GM04504 (cell line): Measurements from ENCODE around the gene CFAP100.

Experiments
- DNase-seq: peaks from one replicate; pipeline ENCODE4 v3.0.0-alpha.2; 2012; ENCODE audit warnings: low read depth

Gene CFAP100

DNA sequence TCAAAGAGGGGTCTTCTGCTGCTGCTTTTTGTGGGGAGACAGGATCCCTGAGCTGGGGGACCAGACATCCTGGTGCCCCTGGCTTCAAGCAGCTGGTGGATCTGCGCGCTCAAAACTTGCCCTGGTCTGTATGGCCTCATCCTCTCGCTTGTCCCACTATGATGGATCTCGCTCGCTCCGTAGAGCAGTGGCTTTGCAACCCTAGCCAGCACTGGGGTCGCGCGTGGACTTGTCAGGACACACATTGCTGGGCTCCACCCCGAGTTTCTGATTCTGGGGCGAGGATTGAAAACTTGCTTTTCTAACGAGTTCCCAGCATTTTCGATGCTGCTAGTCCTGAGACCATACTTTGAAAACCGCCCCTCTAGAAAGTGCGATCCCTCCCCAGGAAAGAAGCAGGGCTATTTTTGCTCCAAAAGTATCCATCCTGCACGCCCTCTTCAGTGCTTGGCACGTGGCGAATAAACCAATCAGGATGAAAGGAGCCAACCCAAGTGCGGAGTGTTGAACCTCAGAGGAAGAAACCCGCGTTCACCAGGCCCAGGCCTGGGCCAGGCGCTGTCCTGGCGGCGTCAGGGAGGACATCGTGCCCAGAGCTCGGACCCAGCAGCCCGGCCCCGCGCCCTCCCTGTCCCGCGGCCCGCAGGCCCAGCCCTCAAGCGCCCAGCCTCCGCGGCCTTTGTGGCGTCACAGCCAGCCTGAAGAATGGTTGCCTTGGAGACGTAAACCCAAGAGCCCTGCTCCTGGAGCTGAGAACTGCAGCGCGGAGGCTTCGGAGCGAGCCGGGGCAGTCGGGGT is at the start of gene CFAP100:
Gene CFAP100, plus strand, starts transcription at position 731 of the 798 bp plus-strand sequence. CDS start 1,092 bp downstream, outside the sequence.
- no peak for DNase-seq

DNA sequence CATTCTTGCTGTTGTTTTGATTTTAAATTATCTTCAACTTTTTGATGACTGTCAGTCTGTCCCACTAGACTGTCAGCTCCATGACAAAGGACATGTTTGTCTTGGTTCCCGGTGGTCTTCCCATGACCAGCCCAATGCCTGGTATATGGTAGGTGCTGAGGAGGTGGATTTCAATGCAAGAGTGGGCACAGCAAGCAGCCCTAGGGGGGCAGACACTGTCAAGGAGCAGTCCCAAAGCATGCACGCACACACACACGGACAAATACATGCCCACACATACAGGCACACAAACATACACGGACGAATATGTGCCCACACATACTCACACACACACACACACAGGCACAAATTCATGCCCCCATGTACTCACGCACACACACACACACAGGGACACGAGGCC is 49.5 kb upstream of the CFAP100 start:
- DNase-seq = no peak

DNA sequence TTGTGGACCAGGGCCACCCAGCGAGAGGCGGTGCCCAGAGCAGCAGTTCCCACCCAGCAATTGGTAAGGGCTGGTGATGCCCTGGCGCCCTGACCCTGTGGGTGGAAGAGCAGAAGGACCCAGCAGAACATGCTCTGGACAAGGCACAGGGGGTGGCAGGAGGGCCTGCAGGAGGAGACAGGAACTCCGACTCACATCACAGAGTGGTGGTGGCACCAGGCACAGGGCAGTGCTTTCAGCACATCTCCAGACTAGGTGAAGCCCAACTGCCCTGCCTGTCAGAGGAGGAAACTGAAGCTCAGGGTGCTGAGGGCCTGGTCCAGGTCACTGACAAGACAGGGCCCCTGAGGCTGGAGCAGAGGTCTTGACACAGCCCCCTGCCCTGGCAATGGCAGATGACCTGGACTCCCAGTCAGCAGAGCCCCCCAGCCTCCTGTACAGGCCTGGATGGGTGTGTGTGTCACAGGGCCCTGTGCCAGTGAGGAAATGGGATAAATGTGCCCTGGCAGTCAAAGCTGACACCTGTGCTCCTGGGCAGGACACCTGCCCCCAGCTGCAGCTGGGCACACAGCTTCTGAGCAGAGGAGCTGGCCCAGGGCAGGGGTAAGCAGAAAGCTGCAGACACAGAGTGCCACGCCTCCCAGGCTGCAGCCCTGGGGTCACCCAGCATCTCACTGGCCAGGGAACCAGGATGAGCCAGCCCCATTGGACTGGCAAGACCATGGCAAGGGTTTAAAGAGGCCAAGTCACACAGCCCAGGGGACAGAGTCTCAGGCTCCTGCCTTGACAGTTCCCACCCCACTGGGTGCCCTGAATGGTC is 48.9 kb upstream of the CFAP100 start:
- no peak for DNase-seq

DNA sequence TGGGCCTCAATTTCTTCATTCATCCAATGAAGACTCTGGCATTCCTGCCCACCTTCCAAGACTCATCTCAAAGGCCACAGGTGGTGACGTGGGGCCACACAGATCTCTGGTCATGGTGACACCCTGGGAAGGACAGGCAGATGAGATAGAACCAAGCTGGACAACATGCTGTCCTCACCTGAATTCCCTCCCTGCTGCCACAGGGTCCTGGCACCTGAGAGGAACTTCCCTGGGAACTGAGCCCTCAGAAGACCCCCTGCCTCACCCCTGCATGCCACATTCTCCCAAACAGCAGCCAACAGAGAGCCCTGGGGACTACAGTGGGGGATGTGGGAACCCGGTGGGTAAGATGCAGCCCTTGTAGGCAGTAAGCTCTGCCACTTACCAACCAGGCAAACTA is 48.2 kb upstream of the CFAP100 start:
- DNase-seq = no peak

DNA sequence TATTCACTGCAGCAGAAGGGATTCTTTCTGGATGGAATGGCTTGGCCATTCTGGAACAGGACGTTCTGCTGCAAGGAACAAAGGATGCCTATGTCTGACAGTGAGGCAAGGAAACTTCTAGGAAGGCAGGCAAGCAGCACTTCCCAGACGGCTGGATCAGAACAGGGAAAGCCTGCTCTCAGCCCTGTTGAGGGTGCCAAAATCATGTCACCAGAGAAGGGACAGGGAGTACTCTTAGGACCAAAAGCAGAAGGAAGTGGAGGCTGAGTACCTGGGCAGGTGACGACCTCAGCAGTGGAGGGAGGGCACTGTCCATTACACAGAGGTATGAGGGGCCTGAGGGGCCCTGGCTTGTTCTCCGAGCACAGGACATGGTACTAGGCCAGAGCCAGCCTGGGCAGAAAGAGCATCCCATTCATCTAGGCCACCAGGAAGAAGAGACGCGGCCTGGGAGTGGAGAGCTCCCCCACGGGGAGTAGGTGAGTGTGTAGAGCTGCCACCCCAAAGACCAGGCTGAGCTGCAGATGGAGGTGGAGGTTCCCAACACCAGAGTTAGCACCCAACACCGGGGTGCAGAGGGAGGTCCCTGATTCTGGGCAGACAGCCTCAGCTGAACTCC is 47.1 kb upstream of the CFAP100 start:
- DNase-seq = no peak

DNA sequence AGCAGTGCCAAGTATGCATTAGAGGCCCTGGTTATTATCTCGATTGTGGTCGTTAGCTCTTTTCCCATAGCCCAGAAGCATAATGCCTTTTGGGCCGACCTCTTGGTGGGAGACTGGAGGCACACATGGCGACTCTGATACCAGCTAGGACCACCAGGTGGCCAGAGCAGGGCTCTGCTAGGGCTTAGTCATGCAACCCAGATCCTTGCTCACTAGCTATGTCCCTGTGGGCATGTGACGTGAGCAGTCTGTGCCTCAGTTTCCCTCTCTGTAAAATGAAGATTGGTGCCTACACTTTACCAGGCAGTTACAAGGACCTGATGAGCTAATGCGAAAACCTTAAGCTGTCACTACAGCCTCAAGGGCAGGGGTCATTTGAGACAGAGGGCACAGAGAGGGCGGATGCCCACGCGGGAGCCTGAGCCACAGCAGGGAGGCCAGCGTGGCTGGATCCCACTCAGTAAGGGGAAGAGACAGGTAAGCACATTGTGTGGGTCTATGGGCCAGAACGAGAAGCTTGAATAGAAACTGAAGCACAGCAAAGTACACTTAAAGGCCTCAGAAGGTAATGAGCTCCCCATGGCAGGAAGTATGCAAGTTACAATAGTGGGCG is 46.3 kb upstream of the CFAP100 start:
- DNase-seq = no peak

DNA sequence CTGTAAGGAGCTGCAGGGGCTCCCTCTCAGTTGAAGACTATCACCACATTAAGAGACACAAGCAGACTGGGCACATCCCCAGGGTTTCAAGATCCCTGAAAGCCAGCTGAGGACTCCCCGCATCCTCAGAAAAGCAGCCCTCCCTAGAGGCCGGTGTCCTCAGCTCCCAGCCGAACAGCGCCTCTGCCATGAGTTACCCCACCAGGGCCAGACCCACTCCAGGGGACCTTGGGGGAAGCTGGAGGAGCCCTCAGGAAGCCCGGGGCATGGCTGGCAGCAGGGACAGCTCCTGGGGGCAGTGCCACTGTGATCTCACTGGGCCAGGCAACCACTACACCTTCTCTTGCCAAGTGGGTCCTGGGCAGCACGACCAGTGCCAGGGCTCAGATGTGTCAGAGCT is 45.6 kb upstream of the CFAP100 start:
- DNase-seq = no peak

DNA sequence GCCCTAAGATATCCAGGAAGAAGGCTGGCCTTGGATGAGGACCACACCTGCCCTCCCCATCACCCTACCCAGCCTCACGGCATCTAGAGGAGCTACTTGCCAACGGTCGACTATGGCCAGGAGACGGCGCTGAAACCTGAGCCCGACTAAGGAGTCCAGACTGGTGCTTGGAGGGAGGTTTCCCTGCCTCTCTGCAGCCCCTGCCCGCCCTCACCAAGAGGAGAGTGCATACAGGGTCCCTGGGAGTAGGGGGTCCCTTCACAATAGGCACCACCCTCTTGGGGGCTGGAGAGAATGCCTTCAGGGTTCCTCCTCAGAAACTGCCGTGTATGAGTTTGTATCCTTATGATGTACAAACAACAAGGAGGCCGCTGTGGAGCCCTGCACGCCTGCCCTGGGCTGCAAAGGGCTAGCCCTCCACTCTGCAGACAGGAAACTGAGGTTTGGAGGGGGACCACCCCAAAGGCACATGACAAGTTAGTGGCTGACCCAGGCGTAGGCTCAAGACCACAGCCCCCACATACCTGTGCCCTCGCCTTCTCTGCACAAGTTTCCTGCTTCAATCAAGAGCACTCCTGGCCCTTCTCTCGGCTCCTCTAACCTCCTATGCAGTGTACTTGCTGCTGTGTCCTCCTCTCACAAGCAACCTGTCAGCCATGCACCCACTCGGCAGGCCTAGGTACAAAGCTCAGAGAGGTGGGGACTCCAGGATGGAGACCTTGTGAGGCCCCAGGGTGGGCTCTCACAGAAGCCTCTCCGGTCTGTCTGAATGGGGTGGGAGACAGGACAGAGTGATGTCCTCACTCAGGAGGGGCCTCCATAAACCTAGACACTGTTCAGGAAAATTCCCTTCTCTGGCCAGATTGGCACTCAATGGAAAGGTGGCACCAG is 44.9 kb upstream of the CFAP100 start:
- DNase-seq = no peak

DNA sequence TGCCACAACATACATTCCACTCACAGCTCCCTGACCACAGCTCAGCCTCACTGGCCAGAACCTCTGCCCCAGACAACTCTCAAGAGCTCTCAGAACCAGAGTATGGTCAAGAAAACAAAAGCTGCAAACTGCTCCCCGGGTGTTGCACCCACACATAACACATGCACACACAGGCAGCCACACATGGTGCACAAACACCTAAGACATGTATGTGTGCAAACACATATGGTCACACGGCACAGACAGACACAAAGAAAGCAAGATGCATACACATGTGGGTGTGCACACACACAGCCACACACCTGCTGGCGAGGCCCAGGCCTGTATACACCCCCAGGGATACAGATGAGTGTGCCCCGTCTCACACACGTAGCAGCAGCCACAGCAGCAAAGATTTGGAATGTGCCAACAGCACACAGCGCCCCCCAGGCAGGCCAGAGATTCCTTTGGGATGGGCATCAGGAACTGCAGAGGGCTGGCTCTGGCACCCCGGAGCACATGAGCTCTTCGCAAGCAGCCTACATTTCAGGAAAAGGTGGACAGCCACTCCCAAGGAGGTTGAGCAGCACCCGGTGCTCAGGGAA is 44.1 kb upstream of the CFAP100 start:
- no peak for DNase-seq

DNA sequence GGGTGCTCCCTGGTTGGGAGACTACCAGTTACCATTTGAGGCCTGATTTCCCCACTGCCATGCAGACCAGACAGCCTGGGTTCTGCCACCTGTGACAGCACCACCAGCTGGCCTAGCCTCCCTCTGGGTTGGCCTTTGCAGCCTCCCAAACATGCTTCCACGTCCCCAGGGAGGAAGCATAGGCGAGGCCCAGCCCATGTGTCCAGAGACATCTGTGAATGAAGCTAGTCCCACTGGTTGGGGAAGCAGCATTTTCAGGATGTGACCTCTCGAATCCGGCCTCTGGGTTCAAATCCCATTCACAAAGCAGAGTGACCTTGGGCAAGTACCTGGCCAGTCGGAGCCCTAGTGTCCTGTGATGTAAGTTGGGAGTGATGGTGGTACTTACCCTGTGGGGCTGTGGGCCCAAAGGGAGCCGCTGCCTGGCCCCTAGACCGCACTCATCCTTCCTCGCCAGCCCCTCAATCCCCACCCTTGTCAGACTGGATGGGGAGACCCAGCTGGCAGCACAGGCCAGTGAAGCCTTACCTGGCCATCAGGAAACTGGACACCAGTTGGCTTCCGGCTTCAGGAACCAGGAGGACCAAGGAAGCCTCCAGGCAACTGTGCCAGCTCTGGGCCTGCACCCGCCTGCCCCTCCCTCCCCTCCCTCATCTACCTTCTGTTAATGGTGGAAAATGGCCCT is 43.5 kb upstream of the CFAP100 start:
- no peak for DNase-seq

DNA sequence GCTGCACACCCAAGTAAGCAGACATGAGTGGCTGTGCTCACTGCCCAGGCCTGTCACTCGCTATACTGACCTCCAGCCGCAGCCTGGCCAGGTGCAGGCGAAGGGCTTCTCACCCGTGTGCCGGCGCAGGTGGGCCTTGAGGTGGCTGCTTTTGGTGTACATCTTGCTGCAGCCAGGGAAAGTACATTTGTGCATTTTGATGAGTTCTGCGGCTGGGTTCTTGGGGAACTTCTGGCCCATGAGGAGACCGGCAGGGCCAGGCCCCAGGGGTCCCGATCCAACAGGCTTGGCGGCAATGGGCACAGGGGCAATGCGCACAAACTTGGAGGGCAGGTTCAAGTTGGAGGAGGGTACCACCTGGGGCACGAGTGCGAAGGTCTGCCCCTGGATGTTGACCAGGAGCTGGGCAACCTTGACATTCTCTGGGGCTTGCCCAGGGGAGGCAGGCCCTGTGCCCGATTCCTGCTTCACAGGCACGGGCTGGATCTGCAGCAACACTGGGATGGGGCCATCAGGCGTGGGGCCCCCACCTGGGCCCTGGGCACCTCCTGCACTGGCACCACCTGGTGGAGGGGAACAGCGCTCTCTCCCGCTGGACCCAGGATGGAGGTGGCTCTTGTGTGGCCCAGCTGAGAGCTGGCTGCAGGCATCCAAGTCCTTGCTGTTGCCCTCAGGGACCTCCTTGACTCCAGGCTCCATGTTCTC is 42.8 kb upstream of the CFAP100 start:
- no peak for DNase-seq

DNA sequence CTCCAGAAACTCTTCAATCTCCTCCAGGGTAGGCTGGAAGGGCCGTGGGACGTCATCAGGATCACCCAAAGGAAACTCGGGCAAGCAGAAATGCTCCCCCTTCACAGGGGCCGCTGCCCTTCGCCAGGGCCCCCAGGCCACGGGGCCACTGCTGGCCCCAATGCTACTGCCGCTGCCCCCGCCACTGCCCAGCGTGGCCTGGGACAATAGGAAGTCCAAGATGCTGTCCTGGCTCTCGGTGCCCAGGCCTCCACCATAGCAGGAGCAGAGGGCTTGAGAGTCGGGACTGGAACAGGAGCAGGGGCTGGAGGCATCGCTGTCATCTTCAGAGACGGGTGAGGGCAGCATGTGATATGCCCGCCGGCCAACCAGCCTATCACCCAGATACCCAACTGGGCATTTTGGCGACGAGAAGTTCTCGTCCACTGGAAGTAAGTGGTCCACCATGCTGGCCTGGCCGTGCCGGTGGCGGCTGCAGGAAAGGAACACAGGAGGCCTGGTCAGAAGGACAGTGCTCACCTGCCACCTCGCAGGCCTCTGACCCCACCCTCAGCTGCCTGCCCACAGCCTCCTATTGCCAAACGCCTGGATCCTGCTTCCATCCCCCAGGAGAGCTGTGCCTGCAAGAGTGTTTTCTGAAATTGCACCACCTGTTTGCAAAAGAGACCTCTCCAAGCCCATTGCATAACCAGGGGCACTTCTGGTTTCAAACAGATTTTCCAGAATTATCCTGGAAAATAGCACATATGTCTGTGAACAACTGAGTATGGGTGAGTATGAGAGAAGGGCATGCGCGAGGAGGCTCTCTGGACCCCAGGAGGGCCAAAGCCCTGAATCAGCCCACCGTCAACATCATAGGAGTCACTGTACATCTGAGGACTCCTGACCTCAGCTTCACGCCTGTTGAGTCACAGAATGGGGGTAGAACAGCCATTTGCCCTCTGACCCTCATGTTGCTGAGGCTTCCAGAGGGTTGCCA is 41.9 kb upstream of the CFAP100 start:
- no peak for DNase-seq

DNA sequence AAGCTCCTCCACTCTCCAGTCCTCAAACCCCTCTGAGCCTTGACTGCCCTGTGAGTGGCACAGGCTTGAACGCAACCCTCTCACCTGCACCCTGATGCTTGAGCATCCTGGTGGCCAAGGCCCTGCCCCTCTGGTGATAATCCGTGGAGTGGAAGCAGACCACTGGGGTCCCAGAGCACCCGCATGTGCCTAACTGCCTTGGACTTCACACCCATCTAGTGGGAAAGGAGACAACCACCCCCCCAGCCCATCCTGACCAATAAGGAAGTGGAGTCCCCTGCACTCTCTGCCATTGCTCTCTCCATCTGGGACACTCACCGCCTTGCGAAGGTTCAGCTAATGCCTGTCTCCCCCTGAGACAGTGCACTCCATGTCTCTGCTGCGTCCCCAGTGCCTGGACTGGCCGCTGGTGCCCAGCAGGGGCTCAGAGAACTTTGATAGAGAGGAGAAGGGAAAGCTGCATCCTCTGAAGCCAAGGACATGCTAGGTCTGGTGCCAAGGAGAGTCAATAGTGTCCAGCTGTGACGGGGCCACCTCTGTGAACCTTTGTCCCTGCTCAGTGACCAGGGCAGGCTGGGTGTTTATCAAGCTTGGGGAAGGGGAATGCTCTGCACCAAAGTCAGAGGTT is 40.9 kb upstream of the CFAP100 start:
- DNase-seq = no peak

DNA sequence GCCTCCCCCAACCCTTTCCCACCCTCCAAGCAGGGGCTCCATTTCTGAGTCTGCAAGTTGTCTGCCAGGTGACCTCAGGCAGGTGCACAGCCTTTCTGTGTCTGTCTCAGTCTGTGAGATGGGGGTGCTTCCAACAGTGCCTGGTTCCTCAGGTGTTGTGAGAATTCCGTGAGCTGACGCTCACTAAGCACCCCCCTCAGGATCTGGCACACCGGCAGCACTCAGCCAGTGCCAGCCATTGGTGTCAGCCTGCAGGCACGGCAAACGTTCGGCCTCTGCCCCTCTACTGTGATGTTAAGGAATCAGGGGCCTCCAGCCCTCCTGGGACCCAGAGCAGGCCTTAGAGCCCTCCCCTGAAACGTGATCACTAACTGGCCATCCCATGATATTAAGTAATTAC is 39.9 kb upstream of the CFAP100 start:
- no peak for DNase-seq

DNA sequence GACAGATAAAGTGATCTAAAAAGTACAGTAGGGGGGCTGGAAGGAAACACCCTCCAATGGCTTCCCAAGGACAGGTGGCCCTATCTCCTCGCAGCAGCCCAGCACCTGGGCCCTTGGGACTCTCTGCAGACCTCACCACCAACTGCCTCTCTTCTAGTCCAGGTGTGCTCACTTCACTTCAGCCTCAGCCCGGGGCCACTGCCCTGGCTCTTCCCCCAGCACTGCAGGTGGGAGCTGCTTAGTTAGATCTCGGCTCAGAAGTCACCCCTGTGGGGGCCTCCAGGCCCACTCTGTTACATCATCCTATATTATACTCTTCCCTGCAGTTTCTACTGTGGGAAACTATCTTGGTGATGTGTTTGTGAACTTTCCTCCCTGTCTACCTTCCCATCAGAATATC is 39.5 kb upstream of the CFAP100 start:
- no peak for DNase-seq

DNA sequence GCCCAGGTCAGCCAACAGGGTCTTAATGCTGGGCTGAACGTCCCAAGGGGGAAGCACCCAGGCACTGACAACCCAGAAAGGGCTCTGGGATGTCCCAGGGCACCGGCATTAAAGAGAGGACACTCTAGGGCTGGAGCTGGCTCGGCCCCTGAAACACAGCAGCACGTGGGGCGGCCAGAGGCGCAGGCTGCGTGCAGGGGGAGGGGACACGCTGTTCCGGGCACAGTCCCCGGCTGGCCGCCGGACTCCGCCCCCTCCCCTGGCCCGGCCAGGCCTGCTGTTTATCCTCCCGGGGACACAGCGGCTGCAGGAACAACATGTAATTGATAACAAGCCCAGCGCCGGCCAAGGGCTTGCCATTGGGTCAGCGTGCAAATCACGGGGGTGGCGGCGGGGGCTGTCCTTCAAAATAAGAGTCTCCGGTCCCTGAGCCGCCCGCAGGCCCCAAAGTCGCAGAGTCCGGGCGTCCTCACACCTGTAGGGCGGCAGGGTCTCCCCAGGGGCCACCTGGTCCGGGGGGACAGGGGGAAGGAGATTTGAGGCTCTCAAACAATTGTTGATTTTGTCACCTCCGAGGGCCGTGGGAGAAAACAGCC is 38.8 kb upstream of the CFAP100 start:
- DNase-seq = peak; percentile 29

DNA sequence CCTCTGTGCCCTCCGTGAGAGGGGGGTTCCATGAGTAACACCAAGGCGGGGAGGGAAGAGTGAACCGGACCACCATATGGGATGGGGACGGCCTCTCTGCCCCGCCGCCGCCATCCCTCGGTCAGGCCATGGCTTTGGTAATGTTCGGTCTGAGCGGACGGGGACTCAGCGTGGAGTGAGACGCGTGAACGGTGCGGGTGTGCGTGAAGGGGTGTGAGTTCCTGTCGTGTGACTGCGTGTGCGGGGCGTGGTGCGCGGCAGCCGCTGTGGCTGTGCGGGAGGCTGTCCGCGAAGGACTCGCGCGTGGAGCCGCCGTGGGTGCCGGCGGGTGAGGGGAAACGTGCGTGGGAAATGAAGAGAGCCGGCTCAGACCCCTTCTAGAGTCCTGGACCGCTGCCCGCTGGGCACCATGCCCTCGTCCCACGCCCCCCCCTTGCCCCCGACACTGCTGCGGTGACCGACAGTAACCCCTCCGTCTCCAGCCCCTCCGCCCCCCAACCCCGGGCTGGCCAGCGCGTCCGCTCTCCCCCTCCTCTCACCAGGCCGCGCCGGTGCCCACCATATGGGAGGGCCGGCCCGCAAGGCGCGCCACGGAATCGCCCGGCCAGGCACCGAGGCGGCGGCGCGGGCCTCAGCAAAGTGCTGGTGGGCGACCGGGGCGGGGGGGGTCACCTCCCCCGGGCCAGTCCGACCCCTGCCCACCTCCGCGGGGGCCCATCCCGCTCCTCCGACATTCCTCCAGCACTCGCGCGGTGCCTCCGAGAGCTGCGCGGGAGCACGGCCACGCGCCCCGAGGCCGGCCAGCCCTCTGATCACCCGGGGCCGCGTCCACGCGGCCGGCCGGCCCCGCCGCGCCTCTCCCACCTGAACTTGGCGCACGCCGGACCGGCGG is 38.1 kb upstream of the CFAP100 start:
- no peak for DNase-seq
